ENCODE measurements around the gene PCSK5.
"Not testable (repeated sequence)": the region's sequence is repeated elsewhere in the genome, so short reads cannot be mapped to it uniquely, and the experiment has no call there.

The PCSK5 gene

GRCh38 chr9:75957116-75957515 lies 66.6 kb downstream of the PCSK5 start:
- no peak overlapping the region for H3K4me3 ChIP-seq (ENCODE audit: low read length)
- no peak for DNase-seq (ENCODE audit: low read depth)
- no peak for TF ChIP-seq CTCF (IDR thresholded peaks at IDR 0.05; ENCODE audit: insufficient read depth, low read depth, low read length, missing control alignments)

GRCh38 chr9:75958226-75958625 lies 67.8 kb downstream of the PCSK5 start:
- no peak overlapping the region for H3K4me3 ChIP-seq (ENCODE audit: low read length)
- no peak for DNase-seq (ENCODE audit: low read depth)
- TF ChIP-seq CTCF (IDR thresholded peaks at IDR 0.05; ENCODE audit: insufficient read depth, low read depth, low read length, missing control alignments): no peak

GRCh38 chr9:75960551-75960950 lies 70.1 kb downstream of the PCSK5 start:
- no peak for TF ChIP-seq CTCF (IDR thresholded peaks at IDR 0.05; ENCODE audit: insufficient read depth, low read depth, low read length, missing control alignments)
- no peak for DNase-seq (ENCODE audit: low read depth)
- H3K4me3 ChIP-seq (ENCODE audit: low read length): no peak overlapping the region

- no peak for TF ChIP-seq CTCF (IDR thresholded peaks at IDR 0.05; ENCODE audit: insufficient read depth, low read depth, low read length, missing control alignments)
- no peak overlapping the region for H3K4me3 ChIP-seq (ENCODE audit: low read length)
- DNase-seq (ENCODE audit: low read depth): peak; percentile 14
Observed at GRCh38 chr9:75962013-75962661, 71.7 kb downstream of the PCSK5 start.

GRCh38 chr9:75962662-75963036 lies 72.2 kb downstream of the PCSK5 start:
- H3K4me3 ChIP-seq (ENCODE audit: low read length): no peak overlapping the region
- TF ChIP-seq CTCF (IDR thresholded peaks at IDR 0.05; ENCODE audit: insufficient read depth, low read depth, low read length, missing control alignments): no peak

GRCh38 chr9:75963321-75963720 lies 72.8 kb downstream of the PCSK5 start:
- not testable (repeated sequence) for H3K4me3 ChIP-seq (ENCODE audit: low read length); DNase-seq (ENCODE audit: low read depth)

More at GRCh38 chr9:75962662-75963036, 72.2 kb downstream of the PCSK5 start:
- no peak for DNase-seq (ENCODE audit: low read depth)

GRCh38 chr9:75964427-75964826 lies 74.0 kb downstream of the PCSK5 start:
- no peak for TF ChIP-seq CTCF (IDR thresholded peaks at IDR 0.05; ENCODE audit: insufficient read depth, low read depth, low read length, missing control alignments)
- peak; percentile 83 for DNase-seq (ENCODE audit: low read depth)
- H3K4me3 ChIP-seq (ENCODE audit: low read length): no peak overlapping the region

All from epithelial cell of esophagus (primary cell).